OCI-LY7 (cell line): Measurements from ENCODE around the gene EVC. TPM values are rescaled to one million over a fixed set of nuclear protein-coding genes. Genes with fewer than 3 reads are reported as not detected.

ENCODE experiments used
- BruUV-seq: library from RNA; stranded (reverse); fragments of 400-500 nt; replicated peaks from 2 replicates; lab custom pipeline; 2021; lab: Mats Ljungman, UMichigan
- CTCF ChIA-PET: fragments of 300-600 bp; sonication (Branson Sonifier 250); formaldehyde crosslinking; loops from one replicate; lab custom pipeline; 2022; ENCODE audit warnings: antibody characterized with exemption; ENCODE audit not compliant: unreplicated experiment; lab: Charles Lee
- POLR2A ChIA-PET: fragments of 300-600 bp; sonication (Branson Sonifier 250); formaldehyde crosslinking; loops from one replicate; lab custom pipeline; 2022; ENCODE audit warnings: antibody characterized with exemption; lab: Charles Lee
- DNase-seq: peaks from one replicate; pipeline ENCODE4 v3.0.0-alpha.2; 2015; ENCODE audit warnings: low spot score
- H2AFZ ChIP-seq: fragments of 200-600 bp; sonication (generic), shearing (Covaris generic); 2 replicates; pipeline ENCODE4 v1.6.1; 2014; ENCODE audit warnings: mild to moderate bottlenecking, antibody characterized with exemption, low read length, moderate library complexity
- H3K27ac ChIP-seq: fragments of 200-600 bp; sonication (generic); 2 replicates; pipeline ENCODE4 v1.5.1; 2014; ENCODE audit warnings: mixed run types, low read depth, mild to moderate bottlenecking, moderate library complexity, low read length, inconsistent platforms; ENCODE audit not compliant: poor library complexity, severe bottlenecking
- H3K36me3 ChIP-seq: fragments of 200-600 bp; sonication (generic); 2 replicates; pipeline ENCODE4 v1.6.1; 2014; ENCODE audit warnings: mild to moderate bottlenecking, antibody characterized with exemption, low read length, moderate library complexity, mixed read lengths; ENCODE audit not compliant: insufficient read depth
- H3K4me1 ChIP-seq: fragments of 200-600 bp; sonication (generic); 2 replicates; pipeline ENCODE4 v1.5.1; 2014; ENCODE audit warnings: mild to moderate bottlenecking, low read length; ENCODE audit not compliant: insufficient read depth, poor library complexity, severe bottlenecking
- H3K4me2 ChIP-seq: fragments of 200-600 bp; sonication (generic); 2 replicates; pipeline ENCODE4 v1.6.1; 2014; ENCODE audit warnings: mild to moderate bottlenecking, low read length
- H3K4me3 ChIP-seq: fragments of 200-600 bp; sonication (generic); 2 replicates; pipeline ENCODE4 v1.5.1; 2014; ENCODE audit warnings: mild to moderate bottlenecking, low read depth, low read length; ENCODE audit not compliant: poor library complexity, severe bottlenecking
- H3K79me2 ChIP-seq: fragments of 200-600 bp; sonication (generic); 2 replicates; pipeline ENCODE4 v1.6.1; 2016; ENCODE audit warnings: low read depth, mild to moderate bottlenecking, low read length, moderate library complexity, mixed read lengths; ENCODE audit not compliant: insufficient read depth
- H3K9me2 ChIP-seq: fragments of 200-600 bp; sonication (generic); 2 replicates; pipeline ENCODE4 v1.6.1; 2016; ENCODE audit warnings: mild to moderate bottlenecking, low read length, mixed read lengths; ENCODE audit not compliant: insufficient read depth
- H3K9me3 ChIP-seq: fragments of 200-600 bp; sonication (generic); 2 replicates; pipeline ENCODE4 v1.6.1; 2014; ENCODE audit warnings: mild to moderate bottlenecking, mixed run types, low read length, mixed read lengths
- H4K20me1 ChIP-seq: fragments of 200-600 bp; sonication (generic); 2 replicates; pipeline ENCODE4 v1.6.1; 2014; ENCODE audit warnings: mild to moderate bottlenecking, antibody characterized with exemption, low read length, moderate library complexity, mixed read lengths; ENCODE audit not compliant: insufficient read depth
- CTCF ChIP-seq: fragments of 200-600 bp; sonication (generic); conservative IDR thresholded peaks from 2 replicates; pipeline ENCODE4 v1.5.1; 2014; ENCODE audit warnings: mild to moderate bottlenecking, antibody characterized with exemption, low read length, moderate library complexity, mixed read lengths
- EZH2phosphoT487 ChIP-seq: fragments of 200-600 bp; sonication (generic); IDR thresholded peaks from 2 replicates; pipeline ENCODE4 v1.6.1; 2018; ENCODE audit warnings: low read depth, borderline replicate concordance, mild to moderate bottlenecking, mixed run types, antibody characterized with exemption, low read length, moderate library complexity, mixed read lengths
- intact Hi-C: fragments of 100-400 bp; cut with micrococcal nuclease; formaldehyde crosslinking; loops from one replicate; pipeline ENCODE4 v1.10.0; 2022; ENCODE audit not compliant: unreplicated experiment
- total RNA-seq, 2 experiments: library from RNA; depleted of rRNA in 1 of 2; stranded (reverse); fragments of >200 nt in 1 of 2; shearing (Covaris generic) in 1 of 2; gene quantifications; 2 replicates each; pipeline ENCODE4 v1.2.3, GENCODE V29; 2014 to 2022

EVC gene
- total RNA-seq, 2 experiments from 2014 or later: not detected

GRCh38 chr4:5709207-5709575 lies 1.8 kb upstream of the EVC start:
- peak overlapping the region; percentile 16; the same call in 1 of the 2 replicates for H3K4me2 ChIP-seq
- TF ChIP-seq EZH2phosphoT487: no peak
- no peak for TF ChIP-seq CTCF
- POLR2A ChIA-PET: no interaction called here

GRCh38 chr4:5710065-5710960 lies 688 bp upstream of the EVC start:
- Histone ChIP-seq H3K9me2 (no peaks in the 10 kb centered on the region), H3K27ac (no peak overlapping the region), H3K9me3 (no peaks in the 10 kb centered on the region), H2AFZ (no peak overlapping the region), H3K79me2 (no peaks in the 10 kb centered on the region), H3K4me1 (no peaks in the 10 kb centered on the region), H4K20me1 (no peaks in the 10 kb centered on the region), H3K4me3 (no peak overlapping the region), H3K4me2 (no peak overlapping the region; the same call in 1 of the 2 replicates), H3K36me3 (no peaks in the 10 kb centered on the region)
- no peak for TF ChIP-seq EZH2phosphoT487
- TF ChIP-seq CTCF: no peak
- no TSS peak for BruUV-seq
- no peak for DNase-seq
- ChIA-PET POLR2A (interaction anchor here (0.6 kb wide), 1 partner anchor 16 kb away, joined by 3 read pairs; no protein-coding TSS in a partner anchor), CTCF (no interaction called here)
- intact Hi-C loops: no loop called here

More at GRCh38 chr4:5709207-5709575, 1.8 kb upstream of the EVC start:
- no peaks in the 10 kb centered on the region for H3K36me3 ChIP-seq
- H3K4me3 ChIP-seq: no peak overlapping the region
- no peaks in the 10 kb centered on the region for H3K9me3 ChIP-seq
- intact Hi-C loops: no loop called here
- no peaks in the 10 kb centered on the region for H3K79me2 ChIP-seq
- no TSS peak for BruUV-seq
- no peaks in the 10 kb centered on the region for H3K9me2 ChIP-seq
- H2AFZ ChIP-seq: no peak overlapping the region
- H4K20me1 ChIP-seq: no peaks in the 10 kb centered on the region
- CTCF ChIA-PET: no interaction called here
- DNase-seq: no peak
- H3K27ac ChIP-seq: no peak overlapping the region
- no peaks in the 10 kb centered on the region for H3K4me1 ChIP-seq
